ENCODE data around the gene LDB2. TPM values are rescaled to one million over a fixed set of nuclear protein-coding genes. Genes with fewer than 3 reads are reported as not detected.

Gene LDB2
- total RNA-seq, 1 donor from 2014 or later: 4.9 TPM

- Mint-ChIP-seq H3K36me3 (ENCODE audit: low read depth, unreplicated experiment) (peaks cover 6% of the 10 kb centered on the region), H3K9me3 (ENCODE audit: unreplicated experiment) (peaks cover 7% of the 10 kb centered on the region), H3K4me3 (ENCODE audit: unreplicated experiment) (no peak overlapping the region), H3K4me1 (ENCODE audit: low read depth, unreplicated experiment) (no peaks in the 10 kb centered on the region), H3K27me3 (ENCODE audit: low read depth, unreplicated experiment) (no peaks in the 10 kb centered on the region), H3K27ac (ENCODE audit: unreplicated experiment) (no peak overlapping the region)
- Histone ChIP-seq H3K4me3 (ENCODE audit: insufficient read depth, low read depth, low read length) (no peak overlapping the region), H3K27ac (ENCODE audit: low read depth, low read length) (no peak overlapping the region), H4K20me1 (ENCODE audit: insufficient read depth, low read length) (no peaks in the 10 kb centered on the region), H3K9ac (ENCODE audit: low read length) (no peak overlapping the region), H3K4me1 (ENCODE audit: insufficient read depth, low read length) (peaks cover 5% of the 10 kb centered on the region), H2AFZ (ENCODE audit: low read depth, low read length) (no peak overlapping the region), H3K4me2 (ENCODE audit: low read length) (no peak overlapping the region), H3K27me3 (ENCODE audit: insufficient read depth, low read length) (no peaks in the 10 kb centered on the region), H3K79me2 (ENCODE audit: insufficient read depth, low read length) (no peaks in the 10 kb centered on the region), H3K9me3 (ENCODE audit: insufficient read depth, low read depth, low read length) (no peaks in the 10 kb centered on the region), H3K36me3 (ENCODE audit: insufficient read depth, low read length) (no peaks in the 10 kb centered on the region)
- TF ChIP-seq CTCF (IDR thresholded peaks at IDR 0.05; ENCODE audit: insufficient read depth, low read depth, low read length): no peak
- no peak for TF ChIP-seq EZH2 (IDR thresholded peaks at IDR 0.05; ENCODE audit: insufficient read depth, low read length)
- FAIRE-seq (no peak), DNase-seq (ENCODE audit: low read depth) (no peak)
Measured at GRCh38 chr4:16804581-16804980, 93.9 kb downstream of the LDB2 start.

GRCh38 chr4:16802044-16802443 lies 96.4 kb downstream of the LDB2 start:
- Histone ChIP-seq H3K79me2 (ENCODE audit: insufficient read depth, low read length) (no peaks in the 10 kb centered on the region), H3K4me2 (ENCODE audit: low read length) (no peak overlapping the region), H2AFZ (ENCODE audit: low read depth, low read length) (no peak overlapping the region), H3K9me3 (ENCODE audit: insufficient read depth, low read depth, low read length) (no peaks in the 10 kb centered on the region), H3K36me3 (ENCODE audit: insufficient read depth, low read length) (no peaks in the 10 kb centered on the region), H3K4me3 (ENCODE audit: insufficient read depth, low read depth, low read length) (no peak overlapping the region), H4K20me1 (ENCODE audit: insufficient read depth, low read length) (no peaks in the 10 kb centered on the region), H3K27ac (ENCODE audit: low read depth, low read length) (no peak overlapping the region), H3K27me3 (ENCODE audit: insufficient read depth, low read length) (no peaks in the 10 kb centered on the region), H3K9ac (ENCODE audit: low read length) (no peak overlapping the region), H3K4me1 (ENCODE audit: insufficient read depth, low read length) (peaks cover 5% of the 10 kb centered on the region)
- FAIRE-seq: no peak
- no peak overlapping the region for H3K4me3 Mint-ChIP-seq (ENCODE audit: unreplicated experiment)
- TF ChIP-seq EZH2 (IDR thresholded peaks at IDR 0.05; ENCODE audit: insufficient read depth, low read length): no peak
- TF ChIP-seq CTCF (IDR thresholded peaks at IDR 0.05; ENCODE audit: insufficient read depth, low read depth, low read length): no peak
- no peak overlapping the region for H3K27ac Mint-ChIP-seq (ENCODE audit: unreplicated experiment)
- no peak for DNase-seq (ENCODE audit: low read depth)
- H3K9me3 Mint-ChIP-seq (ENCODE audit: unreplicated experiment): peaks cover 5% of the 10 kb centered on the region
- no peaks in the 10 kb centered on the region for H3K27me3 Mint-ChIP-seq (ENCODE audit: low read depth, unreplicated experiment)
- no peaks in the 10 kb centered on the region for H3K4me1 Mint-ChIP-seq (ENCODE audit: low read depth, unreplicated experiment)
- peaks cover 6% of the 10 kb centered on the region for H3K36me3 Mint-ChIP-seq (ENCODE audit: low read depth, unreplicated experiment)

GRCh38 chr4:16801356-16801755 lies 97.1 kb downstream of the LDB2 start:
- TF ChIP-seq CTCF (IDR thresholded peaks at IDR 0.05; ENCODE audit: insufficient read depth, low read depth, low read length) (no peak), EZH2 (IDR thresholded peaks at IDR 0.05; ENCODE audit: insufficient read depth, low read length) (no peak)
- Mint-ChIP-seq H3K36me3 (ENCODE audit: low read depth, unreplicated experiment) (peaks cover 6% of the 10 kb centered on the region), H3K4me3 (ENCODE audit: unreplicated experiment) (no peak overlapping the region), H3K9me3 (ENCODE audit: unreplicated experiment) (peaks cover 5% of the 10 kb centered on the region), H3K27me3 (ENCODE audit: low read depth, unreplicated experiment) (no peaks in the 10 kb centered on the region), H3K4me1 (ENCODE audit: low read depth, unreplicated experiment) (no peaks in the 10 kb centered on the region), H3K27ac (ENCODE audit: unreplicated experiment) (no peak overlapping the region)
- H3K9ac ChIP-seq (ENCODE audit: low read length): no peak overlapping the region
- peak; percentile 36 for DNase-seq (ENCODE audit: low read depth)
- H3K27ac ChIP-seq (ENCODE audit: low read depth, low read length): no peak overlapping the region
- H3K9me3 ChIP-seq (ENCODE audit: insufficient read depth, low read depth, low read length): no peaks in the 10 kb centered on the region
- FAIRE-seq: no peak
- no peaks in the 10 kb centered on the region for H3K36me3 ChIP-seq (ENCODE audit: insufficient read depth, low read length)
- H3K79me2 ChIP-seq (ENCODE audit: insufficient read depth, low read length): no peaks in the 10 kb centered on the region
- H4K20me1 ChIP-seq (ENCODE audit: insufficient read depth, low read length): no peaks in the 10 kb centered on the region
- H3K27me3 ChIP-seq (ENCODE audit: insufficient read depth, low read length): no peaks in the 10 kb centered on the region
- H3K4me3 ChIP-seq (ENCODE audit: insufficient read depth, low read depth, low read length): no peak overlapping the region
- H2AFZ ChIP-seq (ENCODE audit: low read depth, low read length): no peak overlapping the region
- H3K4me2 ChIP-seq (ENCODE audit: low read length): peak overlapping the region; percentile 11
- peaks cover 5% of the 10 kb centered on the region for H3K4me1 ChIP-seq (ENCODE audit: insufficient read depth, low read length)

Measured in astrocyte (in vitro differentiated cells and primary cell).